AML-193 (cell line): Measurements from ENCODE around the gene RPL21.
"Not testable (repeated sequence)": the region's sequence is repeated elsewhere in the genome, so short reads cannot be mapped to it uniquely, and the experiment has no call there.

Experiments used
- DNase-seq, 2 experiments: peaks; one replicate each; lab custom pipeline; 2025; lab: John Stamatoyannopoulos, UW

RPL21 gene

GRCh38 chr13:27251166-27252091 lies at the start of gene RPL21:
RPL21 (plus strand) TSS chr13:27251558; CDS start chr13:27253777, 2,219 bp downstream.
- DNase-seq, result peak; percentile 94 to 95

- DNase-seq, result no peak
These were observed 49.7 kb upstream of the RPL21 start for GRCh38 chr13:27201661-27202060.

GRCh38 chr13:27203186-27203585 lies 48.2 kb upstream of the RPL21 start:
- no peak for DNase-seq

GRCh38 chr13:27203854-27204253 lies 47.5 kb upstream of the RPL21 start:
- DNase-seq, result peak in 1 of 2 experiments; percentile 36

- no peak for DNase-seq
These were observed 42.8 kb upstream of the RPL21 start for GRCh38 chr13:27208514-27208913.

- DNase-seq, result no peak
These were observed 40.1 kb upstream of the RPL21 start for GRCh38 chr13:27211271-27211670.

- no peak for DNase-seq
These were observed 39.5 kb upstream of the RPL21 start for GRCh38 chr13:27211771-27212364.

- not testable (repeated sequence) for DNase-seq
These were observed 38.0 kb upstream of the RPL21 start for GRCh38 chr13:27213386-27213785.

GRCh38 chr13:27217791-27218190 lies 33.6 kb upstream of the RPL21 start:
- DNase-seq, result peak; percentile 22 to 51

GRCh38 chr13:27218861-27219260 lies 32.5 kb upstream of the RPL21 start:
- peak; percentile 43 to 58 for DNase-seq

- no peak for DNase-seq
These were observed 31.7 kb upstream of the RPL21 start for GRCh38 chr13:27219611-27220010.

- DNase-seq, result not testable (repeated sequence)
These were observed 29.3 kb upstream of the RPL21 start for GRCh38 chr13:27222100-27222499.

- no peak for DNase-seq
These were observed 24.4 kb upstream of the RPL21 start for GRCh38 chr13:27226991-27227390.

- no peak for DNase-seq
These were observed 23.2 kb upstream of the RPL21 start for GRCh38 chr13:27228131-27228530.

GRCh38 chr13:27229642-27230041 lies 21.7 kb upstream of the RPL21 start:
- DNase-seq, result no peak

- no peak for DNase-seq
These were observed 17.4 kb upstream of the RPL21 start for GRCh38 chr13:27233964-27234363.

- no peak for DNase-seq
These were observed 14.9 kb upstream of the RPL21 start for GRCh38 chr13:27236478-27236877.

GRCh38 chr13:27242702-27243101 lies 8.7 kb upstream of the RPL21 start:
- no peak for DNase-seq

- DNase-seq, result no peak
These were observed 5.7 kb upstream of the RPL21 start for GRCh38 chr13:27245610-27246009.

- DNase-seq, result no peak
These were observed 559 bp upstream of the RPL21 start for GRCh38 chr13:27250833-27251165.

- no peak for DNase-seq
These were observed 1.1 kb downstream of the RPL21 start for GRCh38 chr13:27252467-27252866.

GRCh38 chr13:27257233-27257568 lies 5.8 kb downstream of the RPL21 start:
- DNase-seq, result no peak

GRCh38 chr13:27257648-27258253 lies 6.4 kb downstream of the RPL21 start:
- DNase-seq, result no peak
